Endothelial cell (in vitro differentiated cells): Measurements from ENCODE around the gene LAMTOR3. TPM values are rescaled to one million over a fixed set of nuclear protein-coding genes. Genes with fewer than 3 reads are reported as not detected.

Experiments used
- DNase-seq: peaks from one replicate; pipeline ENCODE4 v3.0.0; 2021; ENCODE audit warnings: low spot score
- H3K27ac Mint-ChIP-seq: one replicate; pipeline ENCODE4 v1.8.0; 2021; ENCODE audit warnings: mixed read lengths, inconsistent platforms; ENCODE audit not compliant: unreplicated experiment
- H3K27me3 Mint-ChIP-seq: one replicate; pipeline ENCODE4 v1.8.0; 2021; ENCODE audit warnings: mild to moderate bottlenecking, moderate library complexity, mixed read lengths, inconsistent platforms; ENCODE audit not compliant: unreplicated experiment
- H3K36me3 Mint-ChIP-seq: one replicate; pipeline ENCODE4 v1.8.0; 2021; ENCODE audit warnings: mild to moderate bottlenecking, low read depth, mixed read lengths, inconsistent platforms; ENCODE audit not compliant: unreplicated experiment
- H3K4me1 Mint-ChIP-seq: one replicate; pipeline ENCODE4 v1.8.0; 2021; ENCODE audit warnings: mild to moderate bottlenecking, mixed read lengths, inconsistent platforms; ENCODE audit not compliant: unreplicated experiment
- H3K4me3 Mint-ChIP-seq: one replicate; pipeline ENCODE4 v1.8.0; 2021; ENCODE audit warnings: mild to moderate bottlenecking, mixed read lengths, inconsistent platforms; ENCODE audit not compliant: unreplicated experiment
- H3K9me3 Mint-ChIP-seq: one replicate; pipeline ENCODE4 v1.8.0; 2021; ENCODE audit warnings: mixed read lengths, inconsistent platforms; ENCODE audit not compliant: unreplicated experiment
- CTCF ChIP-seq: fragments of 200-600 bp; sonication (generic); IDR thresholded peaks from one replicate; pipeline ENCODE4 v1.5.0; 2021; ENCODE audit warnings: antibody characterized with exemption; ENCODE audit not compliant: unreplicated experiment
- total RNA-seq: library from RNA; stranded (reverse); fragmentation: NEBNext Ultra II Directional; extraction: Animal tissue kit (Norgen Biotek cat#: 25700); gene quantifications from one replicate; pipeline ENCODE4 v1.2.1, GENCODE V29; 2021; ENCODE audit not compliant: unreplicated experiment

The LAMTOR3 gene
- total RNA-seq, 1 donor from 2014 or later: 41.8 TPM

DNA sequence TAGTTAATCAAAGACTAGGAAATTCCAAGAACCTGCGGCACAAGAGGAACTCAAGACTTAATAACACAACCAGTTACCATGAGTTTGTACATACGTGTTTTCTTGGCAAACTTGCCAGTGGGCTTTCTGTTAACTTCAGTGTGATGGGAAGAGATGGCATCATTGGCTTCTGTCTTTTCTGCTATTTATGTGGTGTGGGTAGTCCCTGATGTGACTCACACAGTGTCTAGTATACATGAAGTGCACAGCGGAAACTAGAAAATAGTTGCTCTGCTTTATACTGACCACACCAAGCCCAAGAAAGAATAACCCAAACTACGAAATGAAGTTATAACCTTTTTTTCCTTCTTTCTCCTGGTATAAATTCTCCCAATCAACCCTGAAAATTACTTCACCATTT lies 53.1 kb downstream of the LAMTOR3 start:
- Mint-ChIP-seq H3K27me3 (no peaks in the 10 kb centered on the region), H3K4me1 (no peaks in the 10 kb centered on the region), H3K36me3 (no peaks in the 10 kb centered on the region), H3K27ac (no peak overlapping the region), H3K4me3 (no peak overlapping the region), H3K9me3 (no peaks in the 10 kb centered on the region)
- no peak for TF ChIP-seq CTCF
- no peak for DNase-seq

GRCh38 chr4:99838927-99839326 lies 55.3 kb downstream of the LAMTOR3 start:
- H3K4me3 Mint-ChIP-seq: no peak overlapping the region
- DNase-seq: no peak
- no peak for TF ChIP-seq CTCF
- no peaks in the 10 kb centered on the region for H3K9me3 Mint-ChIP-seq
- no peaks in the 10 kb centered on the region for H3K27me3 Mint-ChIP-seq
- H3K27ac Mint-ChIP-seq: no peak overlapping the region
- no peaks in the 10 kb centered on the region for H3K36me3 Mint-ChIP-seq
- no peaks in the 10 kb centered on the region for H3K4me1 Mint-ChIP-seq

DNA sequence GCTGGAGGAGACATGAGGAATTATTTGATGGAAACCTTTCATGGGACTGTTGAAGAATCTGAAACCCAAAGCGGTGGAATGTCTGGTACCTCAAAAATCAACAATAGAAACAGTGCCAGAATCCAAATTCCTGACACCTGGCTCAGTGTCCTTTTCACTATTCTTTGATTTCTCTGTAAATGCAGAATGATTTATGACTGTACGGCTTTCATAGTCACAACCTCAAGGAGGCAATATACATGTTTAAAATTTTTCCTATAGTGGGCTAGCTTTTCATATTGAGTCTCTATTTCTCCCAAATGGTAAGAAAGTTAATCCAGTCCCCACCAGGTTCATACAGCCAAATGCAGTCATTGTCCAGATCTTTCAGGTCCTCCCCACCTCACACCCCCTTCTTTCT lies 58.3 kb downstream of the LAMTOR3 start:
- no peak for TF ChIP-seq CTCF
- no peak for DNase-seq
- H3K9me3 Mint-ChIP-seq: no peaks in the 10 kb centered on the region
- no peak overlapping the region for H3K27ac Mint-ChIP-seq
- no peak overlapping the region for H3K4me3 Mint-ChIP-seq
- H3K36me3 Mint-ChIP-seq: no peaks in the 10 kb centered on the region
- no peaks in the 10 kb centered on the region for H3K27me3 Mint-ChIP-seq
- H3K4me1 Mint-ChIP-seq: no peaks in the 10 kb centered on the region

- TF ChIP-seq CTCF: no peak
- Mint-ChIP-seq H3K27ac (no peak overlapping the region), H3K27me3 (no peaks in the 10 kb centered on the region), H3K9me3 (no peaks in the 10 kb centered on the region), H3K4me3 (no peak overlapping the region), H3K36me3 (no peaks in the 10 kb centered on the region), H3K4me1 (no peaks in the 10 kb centered on the region)
- DNase-seq: no peak
Measured at GRCh38 chr4:99834569-99834968, 59.7 kb downstream of the LAMTOR3 start.

DNA sequence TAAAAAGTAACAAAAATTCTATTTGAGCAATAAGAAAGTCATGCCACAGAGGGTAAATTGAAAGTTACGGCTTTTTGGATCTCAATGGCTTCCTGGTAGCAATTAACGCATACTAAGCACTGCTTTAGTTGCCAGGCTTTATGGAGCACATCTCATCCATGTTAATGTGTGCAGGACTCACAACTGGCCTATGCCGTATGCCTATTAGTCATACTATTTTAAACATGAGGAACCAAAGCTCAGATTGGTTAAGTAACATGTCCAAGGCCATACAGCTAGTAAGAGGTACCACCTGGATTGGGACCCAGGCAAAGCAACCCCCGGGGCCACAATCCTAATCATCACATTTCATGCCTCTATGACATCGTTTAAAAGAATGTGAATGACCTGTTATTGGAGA lies 60.5 kb downstream of the LAMTOR3 start:
- Mint-ChIP-seq H3K4me3 (no peak overlapping the region), H3K4me1 (no peaks in the 10 kb centered on the region), H3K9me3 (no peaks in the 10 kb centered on the region), H3K27me3 (no peaks in the 10 kb centered on the region), H3K27ac (no peak overlapping the region), H3K36me3 (no peaks in the 10 kb centered on the region)
- no peak for DNase-seq
- TF ChIP-seq CTCF: no peak
